ENCODE data around the gene CYP4F11.

GRCh38 chr19:15974856-15975255 lies 40.5 kb upstream of the CYP4F11 start:
- TF ChIP-seq CTBP1 (IDR thresholded peaks at IDR 0.05; ENCODE audit: borderline replicate concordance) (no peak), BHLHE40 (IDR thresholded peaks at IDR 0.05; ENCODE audit: borderline replicate concordance) (no peak), PKNOX1 (IDR thresholded peaks at IDR 0.05) (no peak), SUZ12 (IDR thresholded peaks at IDR 0.05) (no peak), HDGF (IDR thresholded peaks at IDR 0.05; ENCODE audit: borderline replicate concordance) (no peak), SP1 (IDR thresholded peaks at IDR 0.05) (no peak), FOXM1 (IDR thresholded peaks at IDR 0.05; ENCODE audit: borderline replicate concordance) (no peak), ELF4 (IDR thresholded peaks at IDR 0.05) (no peak), NFRKB (IDR thresholded peaks at IDR 0.05) (no peak), LEF1 (IDR thresholded peaks at IDR 0.05; ENCODE audit: borderline replicate concordance) (no peak), ZNF384 (IDR thresholded peaks at IDR 0.05) (no peak), TARDBP (IDR thresholded peaks at IDR 0.05) (no peak)

Data from HEK293T (cell line).